Mucosa of descending colon (tissue), 3 donors: ENCODE results near the gene RNPS1. TPM values are rescaled to one million over a fixed set of nuclear protein-coding genes. Genes with fewer than 3 reads are reported as not detected.
A peak's percentile ranks its signal among the peaks of the same experiment; 100 is the strongest.

ENCODE experiments used
- ATAC-seq: fragments of 200-7000 bp; cut with Tn5 transposase; one replicate; pipeline ENCODE4 v1.9.1; 2020; ENCODE audit warnings: mild to moderate bottlenecking, moderate library complexity
- DNase-seq, 3 donors: peaks; one replicate each; pipeline ENCODE4 v3.0.0-alpha.2; 2020
- H3K36me3 ChIP-seq: fragments of 200-600 bp; one replicate; pipeline ENCODE4 v1.8.0; 2021; ENCODE audit warnings: low read depth, mild to moderate bottlenecking
- H3K4me1 ChIP-seq: fragments of 200-600 bp; one replicate; pipeline ENCODE4 v1.8.0; 2021; ENCODE audit warnings: low read depth, mild to moderate bottlenecking
- H3K4me3 ChIP-seq: fragments of 200-600 bp; one replicate; pipeline ENCODE4 v1.8.0; 2021; ENCODE audit warnings: mild to moderate bottlenecking
- H3K9me3 ChIP-seq: fragments of 200-600 bp; one replicate; pipeline ENCODE4 v1.8.0; 2021; ENCODE audit warnings: mild to moderate bottlenecking
- CTCF ChIP-seq: fragments of 200-600 bp; IDR thresholded peaks from one replicate; pipeline ENCODE4 v1.8.0; 2022; ENCODE audit warnings: antibody characterized with exemption, mild to moderate bottlenecking
- intact Hi-C, 2 donors: fragments of 100-400 bp; cut with DNase I in 1 of 2; cut with micrococcal nuclease in 1 of 2; formaldehyde crosslinking; loops; one replicate each; pipeline versions ENCODE4 v1.11.0 to v1.11.1; 2022; cut with DNase I, micrococcal nuclease
- long read RNA-seq, 2 donors: library from polyadenylated mRNA; unstranded; transcript quantifications; one replicate each; pipeline ENCODE4 v2.0.0, GENCODE V29; 2019 to 2021
- total RNA-seq, 3 donors: library from RNA; stranded (reverse); fragmentation: NEBNext Ultra II Directional in 2 of 3; extraction: Animal tissue kit (Norgen Biotek cat#: 25700) in 2 of 3; gene quantifications; one replicate each; pipeline versions ENCODE4 v1.2.1 to v1.2.4, GENCODE V29; 2021 to 2023
- donor health status: DM: no; HTN: no; CAD: no; lungs with moderate emphysema.
- donor health status: DM: no; HTN: no; CAD: no.
- donor health status: DM: no; HTN: yes; CAD: no.

Gene RNPS1
- total RNA-seq: 100 to 1,000 TPM; 125 to 144 (median 125) TPM
- long read RNA-seq, donor 1, transcript RNPS1-203 (8 exons, 2,069 nt): minor isoform, 20 of 185 reads
- long read RNA-seq, donor 1, transcript RNPS1-202 (8 exons, 2,241 nt): minor isoform, 54 of 185 reads
- long read RNA-seq, donor 1, transcript RNPS1-219 (6 exons, 1,685 nt): minor isoform, 5 of 185 reads
- long read RNA-seq, donor 1, transcript RNPS1-220 (7 exons, 2,037 nt): major isoform, 62 of 185 reads
- long read RNA-seq, donor 1, partial matches to known transcripts: 6 of 185 reads
- long read RNA-seq, donor 1, other reads (novel, unspliced or antisense): 27 of 185 reads
- long read RNA-seq, donor 2, transcript RNPS1-220 (7 exons, 2,037 nt): major isoform, 23 of 62 reads
- long read RNA-seq, donor 2, transcript RNPS1-203 (8 exons, 2,069 nt): minor isoform, 6 of 62 reads
- long read RNA-seq, donor 2, transcript RNPS1-202 (8 exons, 2,241 nt): minor isoform, 14 of 62 reads
- long read RNA-seq, donor 2, partial matches to known transcripts: 3 of 62 reads
- long read RNA-seq, donor 2, other reads (novel, unspliced or antisense): 8 of 62 reads

- no peak for TF ChIP-seq CTCF
- intact Hi-C loops: no loop called here
- H3K4me3 ChIP-seq: peak within 1 kb of the TSS; percentile 75
- ATAC-seq (peak; percentile 95), DNase-seq (peak; percentile 98)
- no peaks in the 10 kb centered on the region for H3K9me3 ChIP-seq
- H3K4me1 ChIP-seq: peaks cover 17% of the 10 kb centered on the region
- H3K36me3 ChIP-seq: no peaks in the 10 kb centered on the region
Observed at GRCh38 chr16:2267913-2268666, at the start of gene RNPS1. Gene RNPS1 (minus strand): TSS chr16:2268126. CDS start chr16:2264643, 3,483 bp downstream.

- no peak for TF ChIP-seq CTCF
- intact Hi-C loops: no loop called here
- Histone ChIP-seq H3K4me1 (no peaks in the 10 kb centered on the region), H3K36me3 (no peaks in the 10 kb centered on the region), H3K4me3 (no peak overlapping the region), H3K9me3 (no peaks in the 10 kb centered on the region)
- ATAC-seq (no peak), DNase-seq (no peak)
Observed at GRCh38 chr16:2317231-2318020, 49.5 kb upstream of the RNPS1 start.

- no peak for DNase-seq
- H3K36me3 ChIP-seq: no peaks in the 10 kb centered on the region
- no peak for TF ChIP-seq CTCF
- ATAC-seq: no peak
- no peaks in the 10 kb centered on the region for H3K4me1 ChIP-seq
- no peaks in the 10 kb centered on the region for H3K9me3 ChIP-seq
- no peak overlapping the region for H3K4me3 ChIP-seq
- intact Hi-C loops: no loop called here
Observed at GRCh38 chr16:2308089-2308962, 40.4 kb upstream of the RNPS1 start.

- Histone ChIP-seq H3K4me3 (no peak overlapping the region), H3K4me1 (no peaks in the 10 kb centered on the region), H3K9me3 (no peaks in the 10 kb centered on the region), H3K36me3 (no peaks in the 10 kb centered on the region)
- intact Hi-C loops: no loop called here
- TF ChIP-seq CTCF: no peak
- DNase-seq (no peak), ATAC-seq (no peak)
Observed at GRCh38 chr16:2299915-2300192, 31.9 kb upstream of the RNPS1 start.
